ENCODE measurements around the gene VPS13D. TPM values are rescaled to one million over a fixed set of nuclear protein-coding genes. Genes with fewer than 3 reads are reported as not detected.

Gene VPS13D
- total RNA-seq, 1 experiment from 2014 or later: 30.7 TPM

DNA sequence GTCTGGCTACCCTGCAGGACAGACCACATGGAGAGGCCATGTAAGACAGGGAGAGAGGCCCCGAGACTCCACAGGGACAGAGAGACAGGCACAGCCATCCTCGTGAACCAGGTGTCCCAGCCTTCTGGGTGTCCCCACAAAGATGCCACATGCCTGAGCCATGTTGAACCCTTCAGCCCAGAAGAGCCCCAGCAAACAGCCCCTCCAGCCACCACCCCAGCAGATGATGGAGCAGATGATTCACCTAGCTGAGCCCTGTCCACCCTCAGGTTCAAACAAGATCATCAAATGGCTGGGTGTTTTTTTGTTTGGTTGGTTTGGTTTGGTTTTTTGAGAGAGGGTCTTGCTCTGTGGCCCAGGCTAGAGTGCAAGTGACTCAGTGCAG is 309.5 kb downstream of the VPS13D start:
- Histone ChIP-seq H3K9ac (ENCODE audit: low read length) (no peak overlapping the region), H3K4me2 (ENCODE audit: low read length) (no peak overlapping the region), H3K4me1 (ENCODE audit: insufficient read depth, low read length) (no peaks in the 10 kb centered on the region), H3K9me2 (replicated peaks; ENCODE audit: low read length) (no peaks in the 10 kb centered on the region), H3K27me3 (ENCODE audit: low read length) (no peaks in the 10 kb centered on the region), H4K20me1 (ENCODE audit: low read length) (no peaks in the 10 kb centered on the region), H3K27ac (ENCODE audit: low read length) (no peak overlapping the region), H2AFZ (ENCODE audit: low read length) (no peak overlapping the region), H3K4me3 (ENCODE audit: low read length) (no peak overlapping the region), H3K79me2 (ENCODE audit: low read length) (no peaks in the 10 kb centered on the region), H3K9me3 (ENCODE audit: low read length) (no peaks in the 10 kb centered on the region), H3F3A (ENCODE audit: low read length, unreplicated experiment) (no peaks in the 10 kb centered on the region), H3K36me3 (ENCODE audit: low read depth, low read length) (no peaks in the 10 kb centered on the region)
- ChIA-PET CTCF (no interaction called here), POLR2A (ENCODE audit: unreplicated experiment) (no interaction called here)
- DNase-seq (no peak), ATAC-seq (no peak)
- TF ChIP-seq EZH2 (IDR thresholded peaks at IDR 0.05; ENCODE audit: low read length, unreplicated experiment) (no peak), EZH2phosphoT487 (IDR thresholded peaks at IDR 0.05; ENCODE audit: borderline replicate concordance, low read length) (no peak)
- TF ChIP-seq, protein P1, sequence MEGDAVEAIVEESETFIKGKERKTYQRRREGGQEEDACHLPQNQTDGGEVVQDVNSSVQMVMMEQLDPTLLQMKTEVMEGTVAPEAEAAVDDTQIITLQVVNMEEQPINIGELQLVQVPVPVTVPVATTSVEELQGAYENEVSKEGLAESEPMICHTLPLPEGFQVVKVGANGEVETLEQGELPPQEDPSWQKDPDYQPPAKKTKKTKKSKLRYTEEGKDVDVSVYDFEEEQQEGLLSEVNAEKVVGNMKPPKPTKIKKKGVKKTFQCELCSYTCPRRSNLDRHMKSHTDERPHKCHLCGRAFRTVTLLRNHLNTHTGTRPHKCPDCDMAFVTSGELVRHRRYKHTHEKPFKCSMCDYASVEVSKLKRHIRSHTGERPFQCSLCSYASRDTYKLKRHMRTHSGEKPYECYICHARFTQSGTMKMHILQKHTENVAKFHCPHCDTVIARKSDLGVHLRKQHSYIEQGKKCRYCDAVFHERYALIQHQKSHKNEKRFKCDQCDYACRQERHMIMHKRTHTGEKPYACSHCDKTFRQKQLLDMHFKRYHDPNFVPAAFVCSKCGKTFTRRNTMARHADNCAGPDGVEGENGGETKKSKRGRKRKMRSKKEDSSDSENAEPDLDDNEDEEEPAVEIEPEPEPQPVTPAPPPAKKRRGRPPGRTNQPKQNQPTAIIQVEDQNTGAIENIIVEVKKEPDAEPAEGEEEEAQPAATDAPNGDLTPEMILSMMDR (conservative IDR thresholded peaks at IDR 0.05; ENCODE audit: low read depth, low read length): no peak
- intact Hi-C loops (cut with micrococcal nuclease): no loop called here
- no TSS peak for BruUV-seq (replicated peaks)

DNA sequence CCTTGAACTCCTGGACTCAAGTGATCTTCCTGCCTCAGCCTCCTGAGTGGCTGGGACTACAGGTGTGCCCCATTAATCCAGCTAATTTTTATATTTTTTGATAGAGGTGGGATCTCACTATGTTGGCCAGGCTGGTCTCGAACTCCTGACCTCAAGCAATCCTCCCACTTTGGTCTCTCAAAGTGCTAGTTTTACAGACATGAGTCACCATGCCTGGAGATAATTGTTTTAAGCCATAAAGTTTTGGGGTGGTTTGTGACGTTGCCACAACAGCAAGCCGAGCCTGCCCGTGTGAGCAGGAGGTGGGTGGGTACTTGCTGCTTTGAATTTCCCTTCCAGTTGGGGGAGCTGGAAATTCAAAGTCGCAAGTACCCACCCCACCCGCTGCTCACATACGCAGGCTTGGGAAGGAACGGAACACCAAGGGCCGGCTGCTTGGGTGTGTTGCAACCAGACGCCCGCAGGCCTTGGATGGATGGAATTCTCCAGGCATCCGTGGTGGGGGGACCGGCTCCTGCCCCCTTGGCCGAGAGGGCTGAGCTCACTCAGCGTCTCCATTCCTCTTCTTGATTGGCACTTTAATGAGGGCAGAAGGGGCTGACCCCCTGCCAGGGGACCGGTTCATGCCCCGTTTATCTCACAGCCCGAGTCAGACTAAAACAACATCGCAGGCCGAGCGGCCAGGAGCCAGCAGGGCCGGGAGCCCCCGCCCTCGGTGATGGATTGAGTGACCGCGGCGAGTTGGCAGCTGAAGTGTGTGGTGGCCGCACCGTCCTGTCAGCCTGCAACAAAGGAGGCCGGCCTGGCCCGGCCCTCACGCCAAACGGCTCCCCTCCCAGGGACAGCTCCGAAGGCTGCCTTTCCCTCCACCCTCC is 310.1 kb downstream of the VPS13D start:
- H3K9ac ChIP-seq (ENCODE audit: low read length): no peak overlapping the region
- POLR2A ChIA-PET (ENCODE audit: unreplicated experiment): no interaction called here

More for the DNA sequence above, 310.1 kb downstream of the VPS13D start:
- no peak overlapping the region for H3K4me2 ChIP-seq (ENCODE audit: low read length)
- H3K79me2 ChIP-seq (ENCODE audit: low read length): no peaks in the 10 kb centered on the region
- H3K9me3 ChIP-seq (ENCODE audit: low read length): no peaks in the 10 kb centered on the region
- H4K20me1 ChIP-seq (ENCODE audit: low read length): no peaks in the 10 kb centered on the region
- no peaks in the 10 kb centered on the region for H3K9me2 ChIP-seq (replicated peaks; ENCODE audit: low read length)
- no TSS peak for BruUV-seq (replicated peaks)
- H3K27me3 ChIP-seq (ENCODE audit: low read length): no peaks in the 10 kb centered on the region
- no peaks in the 10 kb centered on the region for H3K36me3 ChIP-seq (ENCODE audit: low read depth, low read length)
- TF ChIP-seq EZH2 (IDR thresholded peaks at IDR 0.05; ENCODE audit: low read length, unreplicated experiment) (no peak), EZH2phosphoT487 (IDR thresholded peaks at IDR 0.05; ENCODE audit: borderline replicate concordance, low read length) (no peak)
- TF ChIP-seq, protein P1 (conservative IDR thresholded peaks at IDR 0.05; ENCODE audit: low read depth, low read length): no peak
- CTCF ChIA-PET: no interaction called here
- no peak for DNase-seq
- no peak overlapping the region for H3K4me3 ChIP-seq (ENCODE audit: low read length)
- no peak overlapping the region for H3K27ac ChIP-seq (ENCODE audit: low read length)
- no peaks in the 10 kb centered on the region for H3F3A ChIP-seq (ENCODE audit: low read length, unreplicated experiment)
- no peak for ATAC-seq
- H2AFZ ChIP-seq (ENCODE audit: low read length): no peak overlapping the region
- H3K4me1 ChIP-seq (ENCODE audit: insufficient read depth, low read length): no peaks in the 10 kb centered on the region
- intact Hi-C loops (cut with micrococcal nuclease): no loop called here

Measured in PC-3 (cell line).